Fibroblast of upper back skin (primary cell): ENCODE results near the gene MFSD11.
"Not testable (repeated sequence)": the region's sequence is repeated elsewhere in the genome, so short reads cannot be mapped to it uniquely, and the experiment has no call there.

ENCODE experiments used
- DNase-seq: peaks from one replicate; pipeline ENCODE4 v3.0.0-alpha.2; 2013

MFSD11 gene

DNA sequence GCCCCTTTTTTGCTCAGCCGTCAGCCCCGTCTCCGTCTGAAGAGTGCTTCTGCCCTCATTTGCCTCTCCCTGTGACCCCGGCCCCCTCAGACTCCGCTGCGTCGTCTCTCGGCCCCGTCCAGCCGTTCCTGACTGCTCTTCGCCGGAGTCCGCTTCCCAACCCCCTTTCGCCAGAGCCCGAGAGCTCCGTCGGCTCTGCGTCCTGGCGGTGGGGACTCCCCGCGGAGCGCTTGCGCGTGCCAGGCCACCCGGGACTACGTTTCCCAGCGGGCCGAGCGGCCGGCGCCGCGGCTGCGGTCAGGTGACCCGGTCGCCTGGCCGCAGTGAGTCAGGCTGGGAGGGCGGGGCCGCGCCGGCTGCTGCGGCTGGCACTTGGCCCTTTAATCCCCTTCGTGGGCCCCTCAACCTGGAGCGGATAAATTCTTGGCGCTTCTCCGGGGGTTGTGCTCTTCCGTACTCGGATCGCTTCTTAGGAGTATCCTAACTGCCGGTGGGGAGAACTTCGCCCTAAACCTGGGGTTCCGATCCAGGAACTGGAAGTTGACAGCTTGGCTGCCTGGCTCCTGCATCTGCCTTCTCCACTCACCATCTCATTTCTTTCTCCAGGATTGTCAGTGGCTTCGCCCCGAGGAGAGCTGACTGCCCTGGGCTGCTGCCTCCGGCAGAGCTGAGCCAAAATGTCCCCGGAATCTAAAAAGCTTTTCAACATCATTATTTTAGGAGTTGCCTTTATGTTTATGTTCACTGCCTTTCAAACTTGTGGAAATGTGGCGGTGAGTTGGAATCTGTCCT, at the start of gene MFSD11:
TSS of gene MFSD11 (plus strand) at position 444 of the 792 bp plus-strand sequence. CDS start at position 678, 234 bp downstream.
- peak; percentile 94 for DNase-seq

DNA sequence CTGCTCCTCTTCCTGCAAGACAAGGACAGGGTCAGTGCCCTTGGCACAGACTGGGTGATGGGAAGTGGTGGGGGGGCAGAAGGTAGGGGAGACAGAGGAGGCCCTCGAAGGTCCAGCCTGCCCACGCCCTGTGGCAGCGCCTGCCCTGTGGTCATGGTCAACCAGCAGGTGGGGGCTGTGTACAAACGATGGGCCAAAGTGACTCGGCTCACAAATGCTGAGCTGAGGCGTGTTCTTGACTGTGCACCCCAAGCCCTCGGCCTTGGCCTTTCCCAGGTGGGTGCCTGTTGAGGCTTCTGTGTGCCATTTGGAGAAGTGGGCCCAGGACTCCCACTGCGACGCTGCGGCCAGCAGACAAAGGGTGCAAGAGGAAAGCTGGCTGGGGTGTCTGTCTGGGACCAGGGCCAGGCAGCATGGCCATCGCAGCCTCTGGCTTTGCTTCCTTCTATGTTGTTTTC, 49.7 kb upstream of the MFSD11 start:
- DNase-seq: no peak

DNA sequence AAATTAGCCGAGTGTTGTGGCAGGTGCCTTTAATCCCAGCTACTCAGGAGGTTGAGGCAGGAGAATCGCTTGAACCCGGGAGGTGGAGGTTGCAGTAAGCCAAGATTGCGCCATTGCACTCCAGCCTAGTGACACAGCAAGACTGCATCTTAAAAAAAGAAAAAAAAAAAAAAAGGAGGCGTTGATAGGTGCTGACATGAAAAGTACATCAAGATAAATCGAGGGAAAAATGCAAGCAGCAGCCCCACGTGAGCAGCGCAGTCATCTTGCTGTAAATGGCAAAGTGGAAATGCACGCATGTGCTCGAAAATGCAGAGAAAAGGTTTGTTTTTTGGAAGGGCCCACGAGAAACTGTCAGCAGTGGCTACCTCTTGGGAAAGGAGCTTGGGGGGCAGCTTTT, 48.1 kb upstream of the MFSD11 start:
- no peak for DNase-seq

DNA sequence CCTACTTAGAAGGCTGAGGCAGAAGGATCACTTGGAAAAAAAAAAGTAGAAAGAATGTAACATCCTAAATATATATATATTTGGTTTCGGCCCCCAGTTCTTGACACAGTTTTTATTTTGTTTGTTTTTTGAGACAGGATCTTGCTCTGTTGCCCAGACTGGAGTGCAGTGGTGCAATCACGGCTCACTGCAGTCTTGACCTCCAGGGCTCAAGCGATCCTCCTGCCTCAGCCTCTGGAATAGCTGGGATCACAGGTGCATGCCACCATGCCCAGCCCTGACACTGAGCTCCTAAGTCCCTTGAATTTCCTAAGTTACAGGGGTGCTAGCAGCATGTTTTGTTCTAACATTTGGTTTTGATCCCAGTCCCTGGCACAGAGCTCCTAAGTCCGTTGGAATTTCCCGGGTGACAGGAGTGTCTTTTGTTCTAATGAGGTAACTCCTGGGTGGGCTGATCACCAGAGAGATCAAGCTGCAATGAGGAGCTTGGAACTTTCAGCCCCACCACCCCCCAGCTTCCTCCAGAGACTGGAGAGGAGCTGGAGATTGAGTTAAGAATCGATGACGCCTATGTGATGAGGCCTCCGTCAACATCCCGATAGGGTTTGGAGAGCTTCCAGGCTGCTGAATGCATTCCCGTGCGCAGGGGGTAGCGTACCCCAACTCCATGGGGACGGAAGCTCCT, 47.2 kb upstream of the MFSD11 start:
- DNase-seq: no peak

DNA sequence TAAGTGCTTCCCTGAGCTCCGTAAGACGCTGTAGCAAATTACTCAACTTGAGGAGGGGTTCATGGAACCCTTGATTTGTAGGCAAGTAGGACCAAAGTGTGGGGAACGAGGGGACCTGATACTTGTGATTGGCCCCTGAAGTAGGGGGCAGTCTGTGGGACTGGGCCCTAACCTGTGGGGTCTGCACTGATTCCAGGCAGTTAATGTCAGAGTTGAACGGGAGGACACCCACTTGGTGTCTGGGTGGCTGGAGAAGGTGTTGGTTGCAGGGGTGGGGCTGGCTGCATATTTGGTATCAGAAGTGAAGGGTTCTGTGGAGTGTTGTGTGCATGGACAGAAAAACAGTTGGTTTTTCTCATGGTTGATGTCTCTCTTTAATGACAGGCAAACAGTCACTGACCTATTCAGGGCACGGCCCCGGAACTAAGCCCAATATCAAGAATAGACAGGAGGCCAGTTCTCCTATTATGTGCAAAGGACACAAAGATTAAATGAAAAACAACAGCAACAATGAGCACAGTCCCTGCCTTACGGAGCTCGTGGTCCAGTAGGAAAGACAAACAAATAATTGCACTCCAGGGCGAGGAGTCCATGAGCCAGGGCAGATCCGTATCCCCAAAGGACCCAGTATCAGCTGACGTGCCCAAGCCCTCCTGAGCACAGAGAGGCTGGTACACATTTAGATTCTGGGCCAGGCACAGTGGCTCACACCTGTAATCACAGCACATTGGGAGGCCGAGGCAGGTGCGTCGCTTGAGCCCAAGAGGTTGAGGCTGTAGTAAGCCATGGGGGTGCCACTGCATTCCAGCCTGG, 46.3 kb upstream of the MFSD11 start:
- DNase-seq: no peak

DNA sequence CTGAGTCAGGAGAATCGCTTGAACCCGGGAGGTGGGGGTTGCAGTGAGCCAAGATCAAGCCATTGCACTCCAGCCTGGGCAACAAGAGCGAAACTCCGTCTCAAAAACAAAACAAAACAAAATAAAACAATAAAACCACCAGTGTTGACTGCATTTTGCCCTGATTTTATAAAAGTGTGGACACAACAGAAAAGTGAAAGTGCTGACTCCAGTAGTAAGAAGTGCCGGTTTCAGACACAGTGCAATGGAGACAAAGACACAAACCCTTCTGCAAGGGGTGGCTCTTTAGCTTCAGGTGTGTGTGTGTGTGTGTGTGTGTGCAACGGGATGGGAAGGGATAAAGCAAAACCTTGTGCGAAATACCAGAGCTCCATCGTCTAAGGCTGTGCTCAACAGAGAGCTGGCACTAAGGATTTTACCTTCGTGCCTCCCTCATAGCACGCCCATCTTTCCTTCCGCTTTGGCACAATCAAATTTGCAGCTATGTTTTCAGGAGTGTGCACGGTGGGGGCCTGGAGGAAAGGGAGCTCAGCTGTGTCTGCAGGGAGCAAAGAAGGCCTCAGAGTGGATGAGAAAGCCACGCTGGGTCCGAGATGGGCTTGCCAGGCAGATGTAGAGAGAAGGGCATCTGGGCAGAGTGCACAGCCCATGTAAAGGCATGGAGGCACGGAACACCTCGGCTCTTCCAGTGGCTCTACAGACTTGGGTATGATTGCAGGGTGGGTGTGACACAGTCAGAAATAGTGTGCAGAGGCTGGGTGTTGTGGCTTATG, 42.7 kb upstream of the MFSD11 start:
- no peak for DNase-seq

DNA sequence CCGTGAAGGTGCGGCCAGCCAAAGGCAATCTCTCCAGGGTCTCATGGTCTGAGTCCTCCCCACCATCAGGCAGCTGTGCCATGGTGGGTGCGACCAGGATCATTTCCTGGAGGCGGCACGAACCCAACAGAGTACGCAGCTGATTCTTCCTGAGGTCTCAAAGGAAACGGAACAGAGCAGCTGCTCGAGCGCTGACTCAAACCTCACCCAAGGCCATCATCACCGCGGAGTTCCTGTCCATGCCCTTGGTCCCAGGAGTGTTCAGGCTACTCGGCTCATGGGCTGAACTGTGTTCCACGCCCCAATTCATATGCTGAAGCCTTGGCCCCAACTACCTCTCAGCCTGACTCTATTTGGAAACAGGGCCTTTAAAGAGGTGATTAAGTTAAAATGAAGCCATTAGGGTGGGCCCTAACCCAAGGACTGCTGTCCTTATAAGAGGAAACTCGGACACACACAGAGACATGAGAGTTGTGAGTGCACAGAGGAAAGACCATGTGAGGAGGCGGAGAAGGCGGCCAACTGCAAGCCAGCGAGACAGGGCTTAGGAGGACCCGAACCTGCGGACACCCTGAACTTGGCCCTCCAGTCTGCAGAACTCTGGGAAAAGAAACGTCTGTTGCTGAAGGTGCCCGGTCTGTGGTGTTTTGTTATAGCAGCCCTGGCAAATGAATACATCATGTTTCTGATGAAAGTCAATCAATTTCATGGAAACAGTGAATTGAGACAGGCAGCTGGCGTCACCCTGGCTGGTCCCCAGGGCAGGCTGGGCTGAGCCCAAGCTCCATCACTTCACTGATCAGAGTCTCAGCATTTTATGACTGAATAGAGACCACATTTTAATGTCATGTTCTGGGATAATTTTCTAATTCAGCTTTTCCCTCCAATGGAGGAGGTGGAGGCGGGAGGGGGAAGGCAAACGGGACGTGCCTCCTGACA, 40.9 kb upstream of the MFSD11 start:
- no peak for DNase-seq

DNA sequence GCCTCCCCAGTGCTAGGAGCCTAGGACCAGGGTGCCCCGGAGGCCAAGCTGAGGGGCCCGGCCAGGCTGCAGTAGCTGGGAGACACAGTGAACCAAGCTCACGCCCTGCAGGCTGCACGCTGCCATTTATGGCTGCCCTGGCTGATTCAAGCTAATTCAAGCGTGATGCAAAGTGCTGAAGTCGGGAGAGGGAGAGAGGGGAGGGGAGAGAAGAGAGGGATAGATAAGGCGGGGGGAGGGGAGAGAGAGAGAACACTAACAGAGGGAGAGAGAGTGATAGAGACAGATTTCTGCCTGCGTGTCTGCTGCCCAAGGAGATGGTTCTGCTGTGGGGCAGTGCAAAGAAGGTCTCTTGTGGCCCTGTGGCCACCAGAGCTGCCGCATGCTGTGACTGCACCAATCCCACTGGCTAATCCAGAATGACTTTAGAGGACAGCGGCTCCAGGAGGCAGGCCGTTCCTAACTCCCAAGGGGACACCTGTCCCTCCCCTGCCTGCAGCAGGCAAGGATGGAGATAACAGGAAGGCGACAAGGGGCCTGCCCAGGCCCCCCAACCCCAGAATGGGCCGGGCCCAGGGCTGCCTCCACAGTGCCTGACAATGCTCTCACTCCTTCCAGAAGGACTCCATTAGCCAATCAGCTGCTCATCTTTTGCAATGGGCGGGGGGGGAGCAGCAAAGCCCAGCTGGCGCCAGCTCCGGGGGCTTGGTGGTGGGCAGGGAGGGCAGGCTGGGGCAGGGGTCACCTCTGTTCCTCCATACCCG, 40.0 kb upstream of the MFSD11 start:
- peak; percentile 67 for DNase-seq

DNA sequence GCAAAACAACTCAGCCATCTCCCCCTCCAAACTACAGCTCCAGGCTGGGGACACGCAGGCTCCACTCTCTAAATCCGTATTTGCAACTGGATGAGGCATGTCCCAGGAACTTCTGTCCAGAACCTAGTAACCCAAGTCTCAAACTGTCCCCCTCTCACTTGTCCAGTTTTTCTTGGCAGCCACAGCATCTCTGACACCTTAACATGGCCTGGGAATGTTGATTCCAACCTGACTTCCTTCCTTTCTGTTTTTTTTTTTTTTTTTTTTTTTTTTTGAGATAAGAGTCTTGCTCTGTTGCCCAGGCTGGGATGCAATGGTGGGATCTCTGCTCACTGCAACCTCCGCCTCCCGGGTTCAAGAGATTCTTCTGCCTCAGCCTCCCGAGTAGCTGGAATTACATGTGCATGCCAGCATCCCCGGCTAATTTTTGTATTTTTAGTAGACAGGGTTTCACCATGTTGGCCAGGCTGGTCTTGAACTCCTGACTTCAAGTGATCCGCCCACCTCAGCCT, 39.4 kb upstream of the MFSD11 start:
- DNase-seq: not testable (repeated sequence)

DNA sequence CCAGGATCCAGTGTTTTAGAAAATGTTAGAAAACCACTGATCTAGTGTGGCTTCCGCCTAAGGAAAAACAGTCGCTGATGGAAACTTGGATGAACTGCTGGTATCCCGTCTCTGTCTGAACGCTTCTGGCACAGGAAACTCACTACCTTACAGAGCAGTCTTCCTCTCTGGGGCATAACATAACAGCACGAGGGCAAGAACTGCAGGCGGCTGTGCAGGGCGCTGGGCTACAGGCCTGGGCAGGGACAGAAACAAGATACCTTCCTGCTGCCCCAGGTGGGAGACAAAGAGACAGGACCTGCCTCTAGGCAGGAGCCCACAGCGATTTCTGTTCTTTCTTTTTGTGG, 37.7 kb upstream of the MFSD11 start:
- DNase-seq: no peak

DNA sequence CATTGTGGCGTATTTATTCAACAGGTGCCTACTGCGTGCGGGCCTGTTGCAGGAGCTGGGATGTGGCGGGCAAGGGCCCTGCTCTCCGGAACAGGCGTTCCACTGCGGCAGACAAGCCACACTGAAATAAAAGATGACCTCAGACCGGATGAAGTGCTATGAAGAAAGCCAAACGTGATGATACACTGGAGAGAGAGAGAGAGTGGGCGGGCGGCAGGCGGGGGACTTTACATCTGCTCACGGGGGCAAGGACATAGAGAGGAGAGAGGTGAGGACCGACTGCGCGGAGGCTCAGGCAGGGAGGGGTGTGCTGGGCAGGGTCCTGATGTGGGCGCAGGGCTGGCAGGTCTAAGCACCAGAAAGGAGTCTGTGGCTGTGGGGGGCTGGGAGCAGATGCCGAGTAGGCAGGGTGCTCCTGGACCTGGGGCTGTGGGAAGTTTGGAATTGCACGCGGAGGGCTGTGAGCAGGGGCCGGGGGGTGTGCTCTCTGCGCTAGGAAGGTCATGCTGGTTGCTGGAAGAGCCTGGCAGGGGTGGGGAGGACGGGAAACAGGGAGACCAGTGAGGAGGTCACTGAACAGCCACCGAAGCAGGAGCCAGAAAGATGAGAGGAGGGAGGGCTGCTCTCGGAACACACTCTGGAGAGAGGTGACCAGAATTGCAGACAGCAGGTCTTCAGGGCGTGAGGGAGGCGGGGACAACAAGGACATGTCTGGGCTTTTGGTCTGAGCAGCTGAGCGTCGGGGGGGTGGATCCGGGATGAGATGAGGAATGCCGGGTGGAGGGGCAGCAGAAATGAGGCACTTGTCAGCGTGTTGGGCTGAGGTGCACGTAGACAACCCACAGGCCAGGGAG, 37.1 kb upstream of the MFSD11 start:
- peak; percentile 71 for DNase-seq

DNA sequence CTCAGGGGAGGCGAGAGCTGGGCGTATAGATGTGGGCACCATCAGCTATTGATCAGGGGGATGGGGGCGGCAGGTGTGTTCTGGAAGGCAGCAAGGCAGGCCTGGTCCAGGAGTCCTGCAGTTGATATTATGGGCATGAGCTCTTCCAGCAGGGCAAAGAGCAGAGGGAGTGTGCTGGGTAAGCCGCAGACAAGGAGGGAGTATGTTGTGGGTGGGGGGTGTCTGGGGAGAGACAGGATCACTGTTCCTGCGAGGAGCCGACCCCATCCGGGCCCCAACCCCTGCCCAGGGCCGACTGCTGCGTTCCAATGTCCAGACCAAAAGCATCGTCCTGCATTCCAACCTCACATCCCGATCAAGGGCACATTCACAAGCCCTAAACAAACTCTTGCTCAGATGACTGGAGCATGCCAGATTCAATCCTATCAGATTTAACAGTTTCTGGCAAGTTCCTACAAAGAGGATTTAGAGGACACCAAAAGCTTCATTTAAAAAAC, 36.4 kb upstream of the MFSD11 start:
- no peak for DNase-seq

DNA sequence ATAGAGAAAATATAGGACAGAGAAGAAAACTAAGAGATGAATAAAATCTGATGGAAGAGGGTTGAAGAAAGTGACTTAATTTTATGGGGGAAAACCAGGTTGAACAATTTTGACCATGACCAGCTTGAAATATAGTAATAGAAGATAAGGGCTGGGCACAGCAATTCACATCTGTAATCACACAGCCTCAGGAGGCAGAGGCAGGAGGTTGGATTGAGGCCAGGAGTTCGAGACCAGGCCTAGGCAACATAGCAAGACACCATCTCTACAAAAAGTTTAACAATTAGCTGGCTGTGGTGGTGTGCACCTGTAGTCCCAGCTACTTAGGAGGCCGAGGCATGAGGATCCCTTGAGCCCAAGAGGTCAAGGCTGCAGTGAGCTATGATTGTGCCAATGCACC, 35.8 kb upstream of the MFSD11 start:
- DNase-seq: no peak

DNA sequence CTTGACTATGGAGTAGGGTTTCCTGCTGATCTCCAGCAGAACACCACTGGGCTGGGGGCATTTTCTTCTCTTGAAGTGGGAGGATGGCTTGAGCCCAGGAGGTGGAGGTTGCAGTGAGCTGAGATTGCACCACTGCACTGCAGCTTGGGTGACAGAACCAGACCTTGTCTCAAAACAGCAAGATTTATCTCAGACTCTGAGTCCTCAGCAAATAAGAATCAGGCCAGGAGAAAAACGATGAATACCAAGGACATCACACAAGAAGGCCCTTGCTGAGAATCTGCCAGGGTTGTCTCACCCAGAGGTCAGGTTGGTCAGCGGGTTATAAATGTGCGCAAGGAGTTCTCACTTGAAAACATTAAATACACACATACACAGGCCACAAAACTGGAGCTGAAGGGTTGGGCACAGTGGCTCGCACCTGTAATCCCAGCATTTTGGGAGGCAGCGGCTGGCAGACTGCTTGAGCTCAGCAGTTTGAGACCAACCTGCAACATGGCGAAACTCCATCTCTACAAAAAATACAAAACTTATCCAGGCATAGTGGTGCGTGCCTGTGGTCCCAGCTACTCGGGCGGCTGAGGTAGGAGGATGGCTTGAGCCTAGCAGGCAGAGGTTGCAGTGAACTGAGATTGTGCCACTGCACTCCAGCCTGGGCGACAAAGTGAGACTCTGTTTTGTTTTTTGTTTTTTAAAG, 34.8 kb upstream of the MFSD11 start:
- no peak for DNase-seq

DNA sequence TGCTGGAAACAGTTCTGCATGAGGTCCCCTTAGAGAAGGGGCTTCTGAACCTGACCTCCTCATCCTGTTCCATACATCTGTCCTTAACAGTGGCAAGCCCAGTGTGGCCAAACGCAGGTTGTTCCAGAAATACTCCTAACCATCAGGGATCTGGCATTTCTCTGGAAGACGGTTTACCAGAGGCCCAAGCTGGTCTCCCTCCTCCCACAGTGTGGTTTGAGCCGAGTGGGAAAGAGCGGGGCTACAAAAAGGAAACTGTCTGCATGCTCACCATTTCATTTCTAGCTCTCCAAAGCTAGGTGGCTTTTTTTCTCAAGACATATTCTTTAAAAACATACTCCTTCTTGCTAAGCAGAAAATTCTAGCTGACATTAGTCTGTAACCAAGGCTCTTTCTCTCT, 33.1 kb upstream of the MFSD11 start:
- no peak for DNase-seq

DNA sequence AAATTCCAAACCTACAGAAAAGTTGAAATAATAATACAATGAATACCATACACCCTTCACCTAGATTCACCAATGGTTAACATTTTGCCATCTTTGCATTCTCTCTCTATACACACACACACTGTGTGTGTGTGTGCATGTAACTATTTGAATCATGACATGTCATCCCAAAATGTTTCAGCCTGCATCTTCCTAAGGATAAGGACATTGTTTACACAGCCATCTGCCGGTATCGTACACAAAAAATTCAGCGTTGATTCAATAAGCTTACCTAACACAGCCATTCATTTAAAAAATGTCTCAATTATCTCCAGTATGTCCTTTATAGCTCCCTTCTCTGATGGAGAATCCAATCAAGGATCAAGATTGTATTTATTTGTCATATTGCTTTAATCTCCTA, 31.1 kb upstream of the MFSD11 start:
- DNase-seq: no peak

DNA sequence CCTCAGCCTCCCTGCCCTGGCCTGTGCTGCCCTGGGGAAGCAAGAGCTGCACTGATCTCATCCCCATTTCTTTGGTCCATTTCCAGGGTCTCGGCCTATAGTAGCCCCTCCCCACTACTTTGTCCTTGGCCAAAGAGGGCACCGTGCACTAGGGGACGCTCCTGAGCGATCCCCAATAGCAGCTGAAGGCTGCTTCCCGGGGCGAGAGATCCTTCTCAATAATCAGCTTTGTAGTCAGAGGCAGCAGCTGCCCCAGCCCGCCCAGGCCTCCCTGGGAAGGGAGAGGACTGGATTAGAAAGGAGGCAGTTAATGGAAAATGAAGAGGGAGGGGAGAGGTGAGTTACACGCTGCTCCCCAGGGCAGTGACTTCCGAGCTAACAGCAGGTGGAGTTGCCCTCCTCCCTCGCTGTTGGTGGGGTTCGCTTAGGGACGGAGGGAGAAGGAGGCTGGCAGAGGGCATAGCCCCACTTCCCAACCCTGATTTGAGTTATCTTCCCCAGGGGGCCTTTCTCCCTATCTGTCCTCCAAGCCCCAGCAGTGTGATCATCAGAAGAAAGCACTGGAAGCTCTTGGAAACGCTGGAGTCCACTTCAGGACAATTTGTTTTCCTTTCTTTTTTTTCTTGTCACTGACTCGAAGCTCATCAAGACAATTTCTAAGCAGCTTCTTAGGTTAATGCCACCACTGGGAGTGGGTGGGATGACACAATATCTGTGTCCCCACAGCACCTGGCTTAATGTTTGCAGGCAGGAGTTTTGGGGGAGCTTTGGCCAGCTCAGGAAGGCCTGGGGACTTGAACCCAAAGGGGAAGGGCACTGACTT, 29.7 kb upstream of the MFSD11 start:
- no peak for DNase-seq
